ENCODE results near the gene EFL1.

- TF ChIP-seq, protein P1, sequence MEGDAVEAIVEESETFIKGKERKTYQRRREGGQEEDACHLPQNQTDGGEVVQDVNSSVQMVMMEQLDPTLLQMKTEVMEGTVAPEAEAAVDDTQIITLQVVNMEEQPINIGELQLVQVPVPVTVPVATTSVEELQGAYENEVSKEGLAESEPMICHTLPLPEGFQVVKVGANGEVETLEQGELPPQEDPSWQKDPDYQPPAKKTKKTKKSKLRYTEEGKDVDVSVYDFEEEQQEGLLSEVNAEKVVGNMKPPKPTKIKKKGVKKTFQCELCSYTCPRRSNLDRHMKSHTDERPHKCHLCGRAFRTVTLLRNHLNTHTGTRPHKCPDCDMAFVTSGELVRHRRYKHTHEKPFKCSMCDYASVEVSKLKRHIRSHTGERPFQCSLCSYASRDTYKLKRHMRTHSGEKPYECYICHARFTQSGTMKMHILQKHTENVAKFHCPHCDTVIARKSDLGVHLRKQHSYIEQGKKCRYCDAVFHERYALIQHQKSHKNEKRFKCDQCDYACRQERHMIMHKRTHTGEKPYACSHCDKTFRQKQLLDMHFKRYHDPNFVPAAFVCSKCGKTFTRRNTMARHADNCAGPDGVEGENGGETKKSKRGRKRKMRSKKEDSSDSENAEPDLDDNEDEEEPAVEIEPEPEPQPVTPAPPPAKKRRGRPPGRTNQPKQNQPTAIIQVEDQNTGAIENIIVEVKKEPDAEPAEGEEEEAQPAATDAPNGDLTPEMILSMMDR (IDR thresholded peaks at IDR 0.05), result no peak
- no peak for TF ChIP-seq POLR2A (IDR thresholded peaks at IDR 0.05)
- TF ChIP-seq POLR2AphosphoS5 (IDR thresholded peaks at IDR 0.05), result no peak
- no peak for TF ChIP-seq EP300 (IDR thresholded peaks at IDR 0.05)
Measured at GRCh38 chr15:82093325-82093724, 169.2 kb downstream of the EFL1 start.

Data from suprapubic skin (tissue), 4 donors.